ENCODE measurements around the gene TRMT10C.
"Not testable (repeated sequence)": the region's sequence is repeated elsewhere in the genome, so short reads cannot be mapped to it uniquely, and the experiment has no call there.

Gene TRMT10C

GRCh38 chr3:101549473-101549872 lies 12.2 kb upstream of the TRMT10C start:
- no peak for DNase-seq

- not testable (repeated sequence) for DNase-seq
Measured at GRCh38 chr3:101551359-101552081, 10.1 kb upstream of the TRMT10C start.

- not testable (repeated sequence) for DNase-seq
Measured at GRCh38 chr3:101553381-101553780, 8.3 kb upstream of the TRMT10C start.

- DNase-seq: no peak
Measured at GRCh38 chr3:101556064-101556463, 5.6 kb upstream of the TRMT10C start.

- DNase-seq: no peak
Measured at GRCh38 chr3:101567528-101568317, 6.1 kb downstream of the TRMT10C start.

GRCh38 chr3:101571028-101571895 lies 9.6 kb downstream of the TRMT10C start:
- DNase-seq: no peak

- DNase-seq: peak; percentile 98
Measured at GRCh38 chr3:101573449-101574387, 12.1 kb downstream of the TRMT10C start, which contains the start of gene PCNP. PCNP (plus strand) TSS chr3:101574180; CDS start chr3:101574216, 36 bp downstream.

- DNase-seq: no peak
Measured at GRCh38 chr3:101574388-101575112, 12.9 kb downstream of the TRMT10C start.

- DNase-seq: no peak
Measured at GRCh38 chr3:101577286-101577685, 15.6 kb downstream of the TRMT10C start.

- DNase-seq: no peak
Measured at GRCh38 chr3:101588616-101589015, 26.9 kb downstream of the TRMT10C start.

GRCh38 chr3:101591071-101591470 lies 29.4 kb downstream of the TRMT10C start:
- no peak for DNase-seq

- DNase-seq: no peak
Measured at GRCh38 chr3:101602731-101603130, 41.1 kb downstream of the TRMT10C start.

- no peak for DNase-seq
Measured at GRCh38 chr3:101603184-101603583, 41.5 kb downstream of the TRMT10C start.

- DNase-seq: not testable (repeated sequence)
Measured at GRCh38 chr3:101605398-101605797, 43.7 kb downstream of the TRMT10C start.

- no peak for DNase-seq
Measured at GRCh38 chr3:101611023-101611422, 49.4 kb downstream of the TRMT10C start.

- not testable (repeated sequence) for DNase-seq
Measured at GRCh38 chr3:101613014-101613413, 51.3 kb downstream of the TRMT10C start.

GRCh38 chr3:101615525-101615924 lies 53.9 kb downstream of the TRMT10C start:
- no peak for DNase-seq

All from NCI-H1048 (cell line).